ENCODE measurements around the gene RND2.
"Not testable (repeated sequence)": the region's sequence is repeated elsewhere in the genome, so short reads cannot be mapped to it uniquely, and the experiment has no call there.

Gene RND2

DNA sequence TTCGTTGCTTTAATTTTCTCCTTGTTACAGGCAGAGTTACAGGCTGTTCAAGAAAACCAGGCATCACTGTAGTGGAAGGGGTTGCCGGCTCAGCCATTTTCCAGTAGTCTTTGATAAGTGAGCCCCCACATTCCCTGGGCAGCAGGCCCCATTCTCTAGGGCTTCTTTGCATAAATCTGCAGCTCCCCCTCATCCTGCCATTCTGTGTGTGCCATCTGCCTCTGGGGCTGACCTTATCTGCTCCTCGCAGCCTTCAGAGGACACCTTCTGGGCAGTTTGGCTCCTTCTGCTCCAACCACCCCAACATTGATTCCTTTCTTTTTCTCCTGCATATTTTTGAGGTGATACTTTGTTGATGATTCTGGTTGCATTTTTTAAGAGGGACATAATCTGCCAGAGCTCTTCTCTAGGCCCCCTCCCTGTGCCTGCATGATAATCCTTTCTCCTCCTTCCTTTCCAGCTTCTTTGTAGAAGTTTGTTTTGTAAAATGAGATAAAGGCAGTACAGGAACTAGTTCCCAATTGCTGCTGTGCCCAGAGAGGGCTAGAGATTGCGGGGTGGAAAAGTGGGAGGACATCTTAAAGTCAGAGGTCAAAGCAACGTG is 17.1 kb downstream of the RND2 start:
- TF ChIP-seq CTCF (IDR thresholded peaks at IDR 0.05; ENCODE audit: borderline replicate concordance, insufficient read depth, low read depth, low read length) = no peak
- no peak overlapping the region for H3K4me3 ChIP-seq (ENCODE audit: low read depth, low read length)

DNA sequence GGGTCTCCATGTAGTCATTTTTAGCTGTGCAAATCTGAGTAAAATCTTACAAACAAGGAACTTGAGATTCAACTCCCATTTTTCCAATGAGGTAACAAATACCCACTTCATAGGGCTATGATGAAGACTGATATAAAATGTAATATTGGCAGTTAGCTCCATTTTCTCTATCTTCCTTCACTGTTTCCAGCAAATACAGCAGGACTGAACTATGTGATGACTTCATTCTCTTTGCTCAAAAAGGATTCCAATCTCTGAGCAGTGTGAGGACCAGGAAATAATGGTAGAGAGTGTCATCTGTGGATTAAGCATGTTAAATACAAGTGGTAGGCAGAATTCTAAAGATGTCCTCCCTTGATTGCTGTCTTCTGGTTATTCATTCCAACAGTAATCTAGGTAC is 18.3 kb downstream of the RND2 start:
- no peak for TF ChIP-seq CTCF (IDR thresholded peaks at IDR 0.05; ENCODE audit: borderline replicate concordance, insufficient read depth, low read depth, low read length)
- no peak overlapping the region for H3K4me3 ChIP-seq (ENCODE audit: low read depth, low read length)

- no peak for TF ChIP-seq CTCF (IDR thresholded peaks at IDR 0.05; ENCODE audit: borderline replicate concordance, insufficient read depth, low read depth, low read length)
- no peak overlapping the region for H3K4me3 ChIP-seq (ENCODE audit: low read depth, low read length)
Measured at GRCh38 chr17:43044024-43044423, 19.0 kb downstream of the RND2 start.

DNA sequence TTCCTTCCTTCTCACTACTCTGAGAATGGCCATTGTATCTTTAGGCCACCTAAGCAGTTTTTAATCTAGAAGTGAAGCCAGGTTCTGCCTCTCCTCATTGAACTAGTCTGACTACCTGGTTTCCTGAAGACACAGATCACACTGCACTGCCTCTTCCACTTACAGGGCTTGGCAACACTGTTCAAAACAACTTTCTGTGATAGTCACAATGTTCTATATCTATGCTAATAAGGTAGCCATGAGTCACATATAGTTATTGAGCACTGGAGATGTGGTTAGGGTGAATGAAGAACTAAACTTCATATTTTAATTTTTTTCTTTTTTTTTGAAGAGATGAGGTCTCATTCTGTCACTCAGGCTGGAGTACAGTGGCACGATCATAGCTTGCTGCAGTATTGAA is 26.9 kb downstream of the RND2 start:
- no peak for TF ChIP-seq CTCF (IDR thresholded peaks at IDR 0.05; ENCODE audit: borderline replicate concordance, insufficient read depth, low read depth, low read length)

DNA sequence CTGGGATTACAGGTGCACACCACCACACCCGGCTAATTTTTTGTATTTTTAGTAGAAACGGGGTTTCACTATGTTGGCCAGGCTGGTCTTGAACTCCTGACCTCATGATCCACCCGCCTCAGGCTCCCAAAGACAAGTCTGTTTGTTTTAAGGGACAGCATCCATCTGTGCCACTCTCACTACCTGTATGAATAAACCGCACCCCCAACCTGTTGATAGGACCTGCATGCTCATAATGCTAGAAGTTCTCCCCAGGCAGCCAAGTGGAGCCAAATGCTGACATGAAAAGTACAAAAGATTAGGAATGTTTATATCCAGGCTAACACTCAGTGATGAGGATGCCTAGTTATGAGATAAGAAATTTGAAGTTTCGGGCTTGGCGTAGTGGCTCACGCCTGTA is 28.0 kb downstream of the RND2 start:
- not testable (repeated sequence) for H3K4me3 ChIP-seq (ENCODE audit: low read depth, low read length)

More for the DNA sequence above, 26.9 kb downstream of the RND2 start:
- no peak overlapping the region for H3K4me3 ChIP-seq (ENCODE audit: low read depth, low read length)

DNA sequence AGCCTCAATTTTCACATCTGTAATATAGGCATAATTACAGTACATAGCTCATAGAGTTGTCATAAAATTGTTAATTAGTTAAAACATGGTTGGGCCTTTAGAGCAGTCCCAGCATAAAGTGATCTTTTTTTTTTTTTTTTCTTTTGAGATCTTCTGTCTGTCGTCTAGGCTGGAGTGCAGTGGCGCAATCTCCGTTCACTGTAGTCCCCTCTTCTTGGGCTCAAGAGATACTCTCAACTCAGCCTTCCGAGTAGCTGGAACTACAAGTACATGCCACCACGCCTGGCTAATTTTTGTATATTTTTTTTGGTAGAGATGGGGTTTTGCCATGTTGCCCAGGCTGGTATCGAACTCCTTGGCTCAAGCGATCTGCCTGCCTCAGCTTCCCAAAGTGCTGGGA is 31.0 kb downstream of the RND2 start:
- TF ChIP-seq CTCF (IDR thresholded peaks at IDR 0.05; ENCODE audit: borderline replicate concordance, insufficient read depth, low read depth, low read length) = no peak
- H3K4me3 ChIP-seq (ENCODE audit: low read depth, low read length) = no peak overlapping the region

DNA sequence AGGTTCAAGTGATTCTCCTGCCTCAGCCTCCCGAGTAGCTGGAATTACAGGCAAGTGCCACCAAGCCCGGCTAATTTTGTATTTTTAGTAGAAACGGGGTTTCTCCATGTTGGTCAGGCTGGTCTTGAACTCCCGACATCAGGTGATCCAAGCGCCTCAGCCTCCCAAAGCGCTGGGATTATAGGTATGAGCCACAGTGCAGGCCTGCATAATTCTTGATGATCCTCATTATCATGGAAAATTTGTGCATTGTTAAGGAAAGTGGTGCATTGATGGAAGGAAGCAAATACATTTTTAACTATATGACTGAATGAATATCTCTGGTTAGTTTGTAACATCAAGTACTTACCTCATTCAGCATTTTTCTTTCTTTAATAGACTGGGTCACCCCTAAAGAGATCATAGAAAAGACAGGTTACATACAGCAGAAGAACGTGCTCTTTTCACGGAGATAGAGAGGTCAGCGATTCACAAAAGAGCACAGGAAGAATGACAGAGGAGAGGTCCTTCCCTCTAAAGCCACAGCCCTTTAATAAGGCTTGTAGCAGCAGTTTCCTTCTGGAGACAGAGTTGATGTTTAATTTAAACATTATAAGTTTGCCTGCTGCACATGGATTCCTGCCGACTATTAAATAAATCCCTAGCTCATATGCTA is 38.1 kb downstream of the RND2 start:
- no peak for TF ChIP-seq CTCF (IDR thresholded peaks at IDR 0.05; ENCODE audit: borderline replicate concordance, insufficient read depth, low read depth, low read length)
- no peak overlapping the region for H3K4me3 ChIP-seq (ENCODE audit: low read depth, low read length)
